ENCODE results near the gene VIT. TPM values are rescaled to one million over a fixed set of nuclear protein-coding genes. Genes with fewer than 3 reads are reported as not detected.

Gene VIT
- total RNA-seq, 1 experiment from 2014 or later, result not detected

DNA sequence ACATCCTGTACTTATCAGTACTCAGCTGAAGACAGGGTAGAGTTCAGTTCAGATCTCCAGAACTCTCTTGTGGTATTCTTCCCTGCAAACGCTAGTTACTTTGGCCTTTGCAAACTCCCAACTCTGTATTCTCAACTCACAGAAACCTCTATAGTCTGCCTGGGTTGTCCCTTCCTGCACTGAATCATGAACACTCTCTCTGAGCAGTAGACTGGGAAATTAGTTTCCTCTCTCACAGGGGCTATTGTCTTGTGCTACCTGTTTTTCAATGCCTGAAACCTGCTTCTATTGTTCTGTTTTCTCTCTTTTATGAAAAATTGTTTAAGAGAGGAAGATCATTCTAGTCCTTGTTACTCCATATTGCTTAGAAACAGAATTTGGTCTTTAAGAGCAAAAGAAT lies 134.7 kb downstream of the VIT start:
- H3K79me2 ChIP-seq (ENCODE audit: low read length), result no peaks in the 10 kb centered on the region
- DNase-seq, result no peak
- no peaks in the 10 kb centered on the region for H3K36me3 ChIP-seq (ENCODE audit: insufficient read depth, low read length)
- H3K27ac ChIP-seq (ENCODE audit: low read length), result no peak overlapping the region
- no peak overlapping the region for H3K4me2 ChIP-seq (ENCODE audit: low read depth, low read length, poor library complexity, severe bottlenecking)
- no peaks in the 10 kb centered on the region for H3K27me3 ChIP-seq (ENCODE audit: low read length)
- no peaks in the 10 kb centered on the region for H3K4me1 ChIP-seq (ENCODE audit: low read length)
- no peaks in the 10 kb centered on the region for H4K20me1 ChIP-seq (ENCODE audit: insufficient read depth, low read depth, low read length)
- no peak overlapping the region for H3K9ac ChIP-seq (ENCODE audit: low read length)
- H3K9me3 ChIP-seq (ENCODE audit: low read length), result no peaks in the 10 kb centered on the region
- H3K9me2 ChIP-seq (replicated peaks; ENCODE audit: insufficient read depth, low read length), result no peaks in the 10 kb centered on the region
- no peak overlapping the region for H2AFZ ChIP-seq (ENCODE audit: low read length)
- H3K4me3 ChIP-seq (ENCODE audit: low read length), result no peak overlapping the region

DNA sequence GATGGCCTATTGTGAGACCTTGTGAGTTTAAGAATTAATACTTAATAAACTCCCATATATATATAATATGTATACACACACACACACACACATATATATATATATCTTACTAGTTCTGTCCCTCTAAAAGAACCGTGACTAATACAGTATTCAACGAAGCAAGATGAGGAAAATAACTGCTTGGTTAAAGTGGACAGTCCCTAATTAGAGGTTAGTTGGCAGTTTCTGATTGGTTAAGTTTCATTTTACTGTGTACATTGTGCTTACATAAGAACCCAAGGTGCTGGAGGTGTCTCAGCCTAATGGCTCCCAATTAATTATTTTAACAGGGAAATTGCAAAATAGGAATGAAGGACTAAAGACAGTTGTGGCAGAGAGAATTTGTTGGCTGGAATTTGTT lies 137.7 kb downstream of the VIT start:
- Histone ChIP-seq H3K27me3 (ENCODE audit: low read length) (no peaks in the 10 kb centered on the region), H3K4me2 (ENCODE audit: low read depth, low read length, poor library complexity, severe bottlenecking) (no peak overlapping the region), H2AFZ (ENCODE audit: low read length) (no peak overlapping the region), H3K4me3 (ENCODE audit: low read length) (no peak overlapping the region), H4K20me1 (ENCODE audit: insufficient read depth, low read depth, low read length) (no peaks in the 10 kb centered on the region), H3K27ac (ENCODE audit: low read length) (no peak overlapping the region), H3K9ac (ENCODE audit: low read length) (no peak overlapping the region), H3K79me2 (ENCODE audit: low read length) (no peaks in the 10 kb centered on the region), H3K36me3 (ENCODE audit: insufficient read depth, low read length) (no peaks in the 10 kb centered on the region), H3K4me1 (ENCODE audit: low read length) (no peaks in the 10 kb centered on the region), H3K9me2 (replicated peaks; ENCODE audit: insufficient read depth, low read length) (no peaks in the 10 kb centered on the region), H3K9me3 (ENCODE audit: low read length) (no peaks in the 10 kb centered on the region)
- DNase-seq, result no peak

DNA sequence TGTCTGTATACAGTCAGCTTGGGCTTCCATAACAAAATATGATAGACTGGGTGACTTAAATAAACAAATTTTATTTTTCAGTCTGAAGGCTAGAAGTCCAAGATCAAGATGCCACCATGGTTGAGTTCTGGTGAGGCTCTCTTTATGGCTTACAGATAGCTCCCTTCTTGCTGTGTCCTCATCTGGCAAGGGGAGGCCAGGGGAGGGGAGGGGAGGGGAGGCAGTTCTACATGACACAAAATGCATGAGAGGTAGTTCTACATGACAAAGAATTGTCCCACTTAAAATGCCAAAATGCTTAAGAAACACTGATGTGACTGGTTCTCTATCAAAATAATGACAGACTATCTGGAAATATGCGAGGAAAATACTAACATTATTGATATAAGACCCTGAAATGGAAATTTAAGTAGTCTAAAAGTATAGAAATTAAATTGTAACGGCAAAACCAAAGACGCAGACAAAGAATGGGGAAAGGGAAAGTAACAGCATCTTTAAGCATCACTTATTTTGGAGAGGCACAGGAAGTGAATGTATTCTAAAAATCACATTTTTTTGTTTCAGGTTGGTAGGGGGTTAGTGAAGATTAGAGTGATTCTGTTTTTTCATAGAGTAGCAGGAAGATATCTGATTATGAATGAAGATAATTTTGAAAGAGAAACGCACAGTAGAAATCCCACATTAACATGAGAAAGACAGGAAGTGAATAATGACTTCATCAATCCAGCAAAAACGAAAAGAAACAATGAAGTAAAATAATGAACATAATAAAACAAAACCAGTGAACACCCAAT lies 138.4 kb downstream of the VIT start:
- no peaks in the 10 kb centered on the region for H3K4me1 ChIP-seq (ENCODE audit: low read length)
- no peaks in the 10 kb centered on the region for H3K79me2 ChIP-seq (ENCODE audit: low read length)
- no peak for DNase-seq
- H3K4me3 ChIP-seq (ENCODE audit: low read length), result no peak overlapping the region
- H3K9ac ChIP-seq (ENCODE audit: low read length), result no peak overlapping the region
- H2AFZ ChIP-seq (ENCODE audit: low read length), result no peak overlapping the region
- no peaks in the 10 kb centered on the region for H3K36me3 ChIP-seq (ENCODE audit: insufficient read depth, low read length)
- no peaks in the 10 kb centered on the region for H3K9me3 ChIP-seq (ENCODE audit: low read length)
- H4K20me1 ChIP-seq (ENCODE audit: insufficient read depth, low read depth, low read length), result no peaks in the 10 kb centered on the region
- H3K27me3 ChIP-seq (ENCODE audit: low read length), result no peaks in the 10 kb centered on the region
- H3K9me2 ChIP-seq (replicated peaks; ENCODE audit: insufficient read depth, low read length), result no peaks in the 10 kb centered on the region
- no peak overlapping the region for H3K4me2 ChIP-seq (ENCODE audit: low read depth, low read length, poor library complexity, severe bottlenecking)
- H3K27ac ChIP-seq (ENCODE audit: low read length), result no peak overlapping the region

DNA sequence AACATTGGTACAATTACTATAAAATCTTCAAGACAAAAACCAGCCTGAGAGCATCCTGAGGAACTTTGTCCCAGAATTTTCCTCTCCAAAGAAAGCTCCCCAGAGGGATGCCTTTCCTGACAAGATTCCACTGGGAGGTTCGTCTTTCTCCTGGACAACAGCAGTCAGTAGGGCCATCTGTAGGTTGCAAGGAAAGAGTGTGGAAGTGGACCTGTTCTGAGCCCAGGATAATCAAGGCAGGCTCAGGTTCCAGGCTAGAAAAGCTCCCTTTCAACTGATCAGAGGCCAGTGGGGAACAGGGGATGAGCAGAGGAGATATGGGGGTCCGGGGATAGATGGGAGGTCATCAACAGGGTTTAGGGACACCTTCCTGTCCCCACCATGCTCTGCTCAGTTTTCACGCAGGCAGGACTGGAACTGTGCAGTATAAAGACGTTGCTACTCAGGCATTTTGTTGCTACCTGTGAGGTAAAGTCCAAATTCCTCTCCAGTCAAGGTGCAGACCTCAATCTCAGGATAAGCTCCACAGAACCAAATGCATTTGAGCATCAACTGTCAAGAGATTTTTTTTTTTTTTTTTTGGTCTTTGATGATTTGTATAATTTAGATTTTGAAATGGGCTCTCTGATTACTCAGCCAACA lies 143.6 kb downstream of the VIT start:
- Histone ChIP-seq H3K27ac (ENCODE audit: low read length) (no peak overlapping the region), H3K27me3 (ENCODE audit: low read length) (no peaks in the 10 kb centered on the region), H3K36me3 (ENCODE audit: insufficient read depth, low read length) (peaks cover 6% of the 10 kb centered on the region; the same call in 1 of the 2 replicates), H2AFZ (ENCODE audit: low read length) (no peak overlapping the region), H3K79me2 (ENCODE audit: low read length) (no peaks in the 10 kb centered on the region), H3K4me3 (ENCODE audit: low read length) (no peak overlapping the region), H3K4me1 (ENCODE audit: low read length) (no peaks in the 10 kb centered on the region), H3K9me3 (ENCODE audit: low read length) (no peaks in the 10 kb centered on the region), H3K9me2 (replicated peaks; ENCODE audit: insufficient read depth, low read length) (no peaks in the 10 kb centered on the region), H3K4me2 (ENCODE audit: low read depth, low read length, poor library complexity, severe bottlenecking) (no peak overlapping the region), H3K9ac (ENCODE audit: low read length) (no peak overlapping the region), H4K20me1 (ENCODE audit: insufficient read depth, low read depth, low read length) (no peaks in the 10 kb centered on the region)
- no peak for DNase-seq

DNA sequence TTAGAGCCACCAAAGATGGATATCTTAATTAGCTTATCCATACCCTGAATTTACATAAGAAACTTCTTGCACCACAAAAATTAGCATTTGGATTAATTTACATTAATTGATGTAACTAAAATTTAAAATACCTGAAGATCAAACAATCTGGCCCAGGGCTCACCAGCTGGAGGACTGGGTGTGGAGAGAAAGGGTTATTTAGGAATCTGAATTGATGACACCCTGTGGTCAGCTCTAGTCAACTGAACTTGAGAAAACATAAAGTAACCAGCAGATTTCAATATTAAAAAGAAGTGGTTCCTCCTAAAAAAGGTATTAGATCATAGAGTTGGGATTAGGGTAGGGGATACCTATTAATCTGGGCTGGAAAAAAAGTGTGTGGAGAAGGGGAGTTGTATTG lies 147.3 kb downstream of the VIT start:
- Histone ChIP-seq H2AFZ (ENCODE audit: low read length) (no peak overlapping the region), H4K20me1 (ENCODE audit: insufficient read depth, low read depth, low read length) (no peaks in the 10 kb centered on the region), H3K27ac (ENCODE audit: low read length) (no peak overlapping the region), H3K36me3 (ENCODE audit: insufficient read depth, low read length) (peaks cover 12% of the 10 kb centered on the region; the same call in 1 of the 2 replicates), H3K27me3 (ENCODE audit: low read length) (no peaks in the 10 kb centered on the region), H3K4me2 (ENCODE audit: low read depth, low read length, poor library complexity, severe bottlenecking) (no peak overlapping the region), H3K79me2 (ENCODE audit: low read length) (no peaks in the 10 kb centered on the region), H3K9ac (ENCODE audit: low read length) (no peak overlapping the region), H3K4me3 (ENCODE audit: low read length) (no peak overlapping the region), H3K9me2 (replicated peaks; ENCODE audit: insufficient read depth, low read length) (no peaks in the 10 kb centered on the region), H3K4me1 (ENCODE audit: low read length) (no peaks in the 10 kb centered on the region), H3K9me3 (ENCODE audit: low read length) (no peaks in the 10 kb centered on the region)
- no peak for DNase-seq

DNA sequence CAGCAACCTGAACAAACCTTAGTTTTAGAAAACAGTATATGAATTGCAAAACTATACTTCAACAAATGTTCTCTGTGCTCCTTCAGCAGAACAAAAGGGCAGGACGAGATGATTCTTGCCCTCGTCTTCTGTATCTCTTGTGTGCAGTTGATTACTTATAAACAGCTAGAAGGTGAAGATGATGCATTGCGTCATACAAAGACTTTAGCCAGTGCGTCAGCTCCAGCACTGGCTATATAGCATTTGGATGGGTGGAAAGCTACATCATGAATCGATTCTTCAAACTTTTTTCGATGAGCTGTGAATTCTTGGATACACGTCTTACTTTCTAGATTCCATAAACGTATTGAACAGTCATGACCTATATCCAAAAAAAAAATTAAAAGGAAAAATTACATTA lies 152.8 kb downstream of the VIT start:
- H3K36me3 ChIP-seq (ENCODE audit: insufficient read depth, low read length), result peaks cover 17% of the 10 kb centered on the region; the same call in 1 of the 2 replicates
- H3K4me3 ChIP-seq (ENCODE audit: low read length), result no peak overlapping the region
- no peak overlapping the region for H2AFZ ChIP-seq (ENCODE audit: low read length)
- no peaks in the 10 kb centered on the region for H4K20me1 ChIP-seq (ENCODE audit: insufficient read depth, low read depth, low read length)
- H3K27me3 ChIP-seq (ENCODE audit: low read length), result no peaks in the 10 kb centered on the region
- no peak overlapping the region for H3K9ac ChIP-seq (ENCODE audit: low read length)
- no peaks in the 10 kb centered on the region for H3K4me1 ChIP-seq (ENCODE audit: low read length)
- H3K9me2 ChIP-seq (replicated peaks; ENCODE audit: insufficient read depth, low read length), result no peaks in the 10 kb centered on the region
- H3K27ac ChIP-seq (ENCODE audit: low read length), result no peak overlapping the region
- H3K9me3 ChIP-seq (ENCODE audit: low read length), result no peaks in the 10 kb centered on the region
- peaks cover 2% of the 10 kb centered on the region; the same call in 1 of the 2 replicates for H3K79me2 ChIP-seq (ENCODE audit: low read length)
- no peak overlapping the region for H3K4me2 ChIP-seq (ENCODE audit: low read depth, low read length, poor library complexity, severe bottlenecking)
- no peak for DNase-seq

DNA sequence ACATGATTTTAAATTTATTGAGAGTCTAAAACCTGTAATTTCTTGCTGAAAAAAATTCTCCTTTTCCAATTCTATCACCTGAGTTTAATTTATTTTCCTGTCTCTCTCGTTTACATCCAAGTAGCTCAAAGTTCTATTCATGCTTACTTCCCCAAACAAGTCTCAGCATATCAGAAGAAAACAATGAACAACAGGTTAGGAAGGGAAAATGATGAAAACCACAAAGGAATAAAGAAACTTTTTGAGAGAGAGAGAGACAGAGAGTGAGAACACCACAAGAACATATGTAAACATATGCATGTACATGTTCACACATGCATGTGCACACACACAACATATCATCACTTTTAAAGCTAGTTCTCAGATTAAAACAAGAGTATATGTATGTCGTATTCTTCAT lies 157.7 kb downstream of the VIT start:
- Histone ChIP-seq H3K9ac (ENCODE audit: low read length) (no peak overlapping the region), H3K27me3 (ENCODE audit: low read length) (no peaks in the 10 kb centered on the region), H3K4me3 (ENCODE audit: low read length) (no peak overlapping the region), H3K9me3 (ENCODE audit: low read length) (no peaks in the 10 kb centered on the region), H3K27ac (ENCODE audit: low read length) (no peak overlapping the region), H3K4me2 (ENCODE audit: low read depth, low read length, poor library complexity, severe bottlenecking) (no peak overlapping the region), H2AFZ (ENCODE audit: low read length) (no peak overlapping the region), H4K20me1 (ENCODE audit: insufficient read depth, low read depth, low read length) (no peaks in the 10 kb centered on the region), H3K9me2 (replicated peaks; ENCODE audit: insufficient read depth, low read length) (no peaks in the 10 kb centered on the region), H3K36me3 (ENCODE audit: insufficient read depth, low read length) (peaks cover 9% of the 10 kb centered on the region; the same call in 1 of the 2 replicates), H3K79me2 (ENCODE audit: low read length) (peaks cover 7% of the 10 kb centered on the region; the same call in 1 of the 2 replicates), H3K4me1 (ENCODE audit: low read length) (no peaks in the 10 kb centered on the region)
- no peak for DNase-seq

DNA sequence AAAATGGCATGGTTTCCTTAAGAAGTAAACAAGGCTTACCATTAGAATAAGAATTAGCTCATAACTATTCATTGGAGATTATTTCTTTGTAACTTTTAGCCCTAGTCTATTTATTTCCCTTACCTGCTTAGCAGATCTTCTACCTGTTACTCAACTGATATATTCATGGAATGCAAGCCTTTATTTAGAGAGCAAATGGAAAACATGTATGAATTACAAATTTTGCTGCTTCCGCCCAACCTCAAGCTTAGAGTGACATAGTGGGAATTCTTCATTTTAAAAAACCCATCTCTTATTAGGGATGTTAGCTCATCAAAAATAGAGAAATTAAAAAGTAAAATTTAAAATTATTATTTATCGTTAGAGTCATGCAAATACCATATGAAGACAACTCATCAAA lies 158.9 kb downstream of the VIT start:
- Histone ChIP-seq H3K4me3 (ENCODE audit: low read length) (no peak overlapping the region), H3K36me3 (ENCODE audit: insufficient read depth, low read length) (peaks cover 8% of the 10 kb centered on the region; the same call in 1 of the 2 replicates), H3K9me3 (ENCODE audit: low read length) (no peaks in the 10 kb centered on the region), H2AFZ (ENCODE audit: low read length) (no peak overlapping the region), H3K27me3 (ENCODE audit: low read length) (no peaks in the 10 kb centered on the region), H3K9me2 (replicated peaks; ENCODE audit: insufficient read depth, low read length) (no peaks in the 10 kb centered on the region), H3K4me2 (ENCODE audit: low read depth, low read length, poor library complexity, severe bottlenecking) (no peak overlapping the region), H3K27ac (ENCODE audit: low read length) (no peak overlapping the region), H3K9ac (ENCODE audit: low read length) (no peak overlapping the region), H3K79me2 (ENCODE audit: low read length) (peaks cover 7% of the 10 kb centered on the region; the same call in 1 of the 2 replicates), H4K20me1 (ENCODE audit: insufficient read depth, low read depth, low read length) (no peaks in the 10 kb centered on the region), H3K4me1 (ENCODE audit: low read length) (no peaks in the 10 kb centered on the region)
- no peak for DNase-seq

Data from Karpas-422 (cell line).